Aorta (tissue), 5 donors: Measurements from ENCODE around the gene PLB1. TPM values are rescaled to one million over a fixed set of nuclear protein-coding genes. Genes with fewer than 3 reads are reported as not detected.

Source experiments
- ATAC-seq: fragments of 200-7000 bp; cut with Tn5 transposase; one replicate; pipeline ENCODE4 v1.9.1; 2022; ENCODE audit warnings: moderate library complexity; ENCODE audit not compliant: low FRiP score
- DNase-seq, 2 donors: peaks; one replicate each; pipeline ENCODE4 v3.0.0-alpha.2; 2020
- H3K27ac ChIP-seq, 2 donors: one replicate each; pipeline ENCODE4 v1.5.1; 2013; ENCODE audit warnings: low read length in 2 of 2, mild to moderate bottlenecking in 2 of 2, moderate library complexity in 2 of 2, control low read depth in 1 of 2, inconsistent platforms in 1 of 2, low read depth in 1 of 2
- H3K27me3 ChIP-seq, 2 donors: one replicate each; pipeline ENCODE4 v1.6.1; 2013; ENCODE audit warnings: control low read depth in 1 of 2, low read length in 1 of 2, mild to moderate bottlenecking in 1 of 2, moderate library complexity in 1 of 2; ENCODE audit not compliant: insufficient read depth in 2 of 2, control insufficient read depth in 1 of 2
- H3K36me3 ChIP-seq, 2 donors: one replicate each; pipeline ENCODE4 v1.6.1; 2013; ENCODE audit warnings: control low read depth in 1 of 2, low read length in 1 of 2, mild to moderate bottlenecking in 1 of 2; ENCODE audit not compliant: insufficient read depth in 2 of 2, control insufficient read depth in 1 of 2
- H3K4me1 ChIP-seq, 2 donors: one replicate each; pipeline ENCODE4 v1.6.1; 2013; ENCODE audit warnings: low read length in 2 of 2, control low read depth in 1 of 2, mild to moderate bottlenecking in 1 of 2, moderate library complexity in 1 of 2; ENCODE audit not compliant: insufficient read depth in 2 of 2, control insufficient read depth in 1 of 2
- H3K4me3 ChIP-seq, 2 donors: one replicate each; pipeline ENCODE4 v1.5.1; 2013; ENCODE audit warnings: low read length in 2 of 2, control low read depth in 1 of 2, mild to moderate bottlenecking in 1 of 2
- H3K9me3 ChIP-seq: one replicate; pipeline ENCODE4 v1.6.1; 2013; ENCODE audit warnings: mild to moderate bottlenecking, low read length; ENCODE audit not compliant: control insufficient read depth
- WGBS, 2 donors: extraction: QIAGEN DNeasy Blood & Tissue Kit; methylation state at CpG; one replicate each; pipeline ENCODE4 v1.1.7; 2013; 5-methylcytosine and 5-hydroxymethylcytosine counted together
- intact Hi-C, 2 donors: fragments of 100-400 bp; cut with DNase I; formaldehyde crosslinking; loops; one replicate each; pipeline versions ENCODE4 v1.14.2 to v1.15.0; 2022
- polyA plus RNA-seq, 2 donors: library from polyadenylated mRNA; stranded (reverse); fragments of 200-250 nt; gene quantifications; one replicate each; pipeline ENCODE4 v1.2.3, GENCODE V29; 2013
- total RNA-seq, 2 donors: library from RNA; stranded (reverse); fragmentation: NEBNext Ultra II Directional; extraction: Animal tissue kit (Norgen Biotek cat#: 25700); gene quantifications; one replicate each; pipeline ENCODE4 v1.2.1, GENCODE V29; 2021
- donor health status: healthy with polysubstance abuse.
- donor health status: Bipolar disorder and iron deficiency.
- donor health status: DM: no; HTN: no; CAD: no.
- donor health status: DM: no; HTN: no; CAD: no.
- donor health status: DM: yes; HTN: yes; CAD: no.

PLB1 gene
- total and polyA plus RNA-seq, 4 donors, result 4.9 to 16.3 (median 7.1) TPM

DNA sequence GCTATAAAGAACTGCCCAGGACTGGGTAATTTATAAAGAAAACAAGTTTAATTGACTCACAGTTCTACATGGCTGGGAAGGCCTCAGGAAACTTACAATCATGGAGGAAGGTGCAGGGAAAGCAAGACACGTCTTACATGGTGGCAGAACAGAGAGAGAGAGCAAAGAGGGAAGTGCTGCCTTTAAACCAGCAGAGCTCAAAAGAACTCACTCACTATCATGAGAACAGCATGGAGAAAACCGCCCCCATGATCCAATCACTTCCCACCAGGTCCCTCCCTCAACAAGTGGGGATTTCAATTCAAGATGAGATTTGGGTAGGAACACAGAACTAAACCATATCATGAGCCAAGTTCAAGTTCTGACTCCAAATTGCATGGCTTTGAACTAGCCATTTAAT, 193.0 kb downstream of the PLB1 start:
- WGBS, 2 donors, result 92 to 97% methylated on average over 2 of the region's 2 CpGs
- Histone ChIP-seq H3K9me3 (no peaks in the 10 kb centered on the region), H3K4me1 (peaks cover 0 to 3% of the 10 kb centered on the region in 2 donors), H3K4me3 (no peak overlapping the region), H3K27ac (no peak overlapping the region), H3K27me3 (no peaks in the 10 kb centered on the region), H3K36me3 (no peaks in the 10 kb centered on the region)
- DNase-seq (no peak), ATAC-seq (no peak)
- intact Hi-C loops, result no loop called here

DNA sequence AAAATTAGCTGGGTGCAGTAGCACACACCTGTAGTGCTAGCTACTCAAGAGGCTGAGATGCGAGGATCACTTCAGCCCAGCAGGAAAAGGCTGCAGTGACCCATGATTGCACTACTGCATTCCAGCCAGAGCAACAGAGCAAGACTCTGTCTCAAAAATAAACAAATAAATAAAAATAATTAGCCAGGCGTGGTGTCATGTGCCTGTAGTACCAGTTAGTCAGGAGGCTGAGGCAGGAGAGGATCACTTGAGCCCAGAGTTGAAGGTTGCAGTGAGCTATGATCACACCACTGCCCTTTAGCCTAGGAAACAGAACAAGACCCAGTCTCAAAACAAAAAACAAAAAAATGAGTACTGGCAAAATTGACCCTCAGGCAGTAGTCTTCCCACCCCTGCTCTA, 193.9 kb downstream of the PLB1 start:
- DNase-seq (no peak), ATAC-seq (no peak)
- no peaks in the 10 kb centered on the region for H3K9me3 ChIP-seq
- 98% methylated on average over 2 of the region's 2 CpGs for WGBS, 2 donors
- no peaks in the 10 kb centered on the region for H3K36me3 ChIP-seq
- H3K27me3 ChIP-seq, result no peaks in the 10 kb centered on the region
- peaks cover 0 to 3% of the 10 kb centered on the region in 2 donors for H3K4me1 ChIP-seq
- H3K4me3 ChIP-seq, result no peak overlapping the region
- no peak overlapping the region for H3K27ac ChIP-seq
- intact Hi-C loops, result no loop called here

DNA sequence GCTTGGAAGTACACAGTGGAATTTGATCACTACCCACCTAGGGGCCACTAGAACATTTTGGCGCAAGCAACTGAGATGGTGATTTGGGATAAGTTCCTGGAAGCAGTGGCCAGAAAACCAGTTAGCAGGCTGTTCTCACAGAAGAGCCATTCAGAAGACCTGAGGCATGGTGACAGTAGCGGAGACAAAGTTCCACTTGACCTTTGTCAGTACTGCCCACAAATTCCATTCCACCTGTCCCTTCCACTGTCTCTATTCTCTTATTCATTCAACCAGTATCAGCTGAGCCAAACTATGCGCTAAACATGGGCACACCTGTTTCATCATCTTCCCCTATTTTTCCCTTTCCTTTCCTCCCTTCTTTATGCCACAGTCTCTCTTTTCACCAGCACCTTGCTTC, 196.6 kb downstream of the PLB1 start:
- intact Hi-C loops, result no loop called here
- ATAC-seq, result no peak

DNA sequence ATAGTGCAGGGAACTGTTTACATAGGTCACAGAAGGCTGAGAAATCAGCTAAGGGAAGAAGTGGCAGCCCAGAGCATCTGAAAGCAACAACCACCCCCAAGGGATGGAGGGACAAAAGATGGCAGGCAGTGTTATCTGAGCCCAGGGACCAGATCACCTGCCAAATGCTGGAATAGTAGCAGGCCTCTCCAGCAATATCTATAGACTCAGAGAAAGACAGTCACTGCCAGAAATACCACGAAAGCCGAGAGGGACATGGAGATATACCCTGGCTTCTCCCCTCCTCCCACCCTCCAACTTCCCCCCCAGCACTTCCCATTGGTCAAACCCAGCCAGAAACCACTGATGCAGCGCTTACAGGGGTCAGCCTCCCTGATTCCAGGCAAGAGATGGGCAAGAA, 197.4 kb downstream of the PLB1 start:
- intact Hi-C loops, result no loop called here
- no peak overlapping the region for H3K4me3 ChIP-seq
- WGBS, 2 donors, result 98 to 100% methylated on average over 3 of the region's 3 CpGs
- no peak for ATAC-seq
- H3K36me3 ChIP-seq, result no peaks in the 10 kb centered on the region
- no peaks in the 10 kb centered on the region for H3K27me3 ChIP-seq
- no peak overlapping the region for H3K27ac ChIP-seq
- no peaks in the 10 kb centered on the region for H3K4me1 ChIP-seq
- no peaks in the 10 kb centered on the region for H3K9me3 ChIP-seq
- no peak for DNase-seq

More for the DNA sequence above, 196.6 kb downstream of the PLB1 start:
- no peak for DNase-seq
- 98 to 100% methylated on average over 3 of the region's 3 CpGs for WGBS, 2 donors
- Histone ChIP-seq H3K27me3 (no peaks in the 10 kb centered on the region), H3K36me3 (no peaks in the 10 kb centered on the region), H3K27ac (no peak overlapping the region), H3K4me1 (peaks cover 0 to 2% of the 10 kb centered on the region in 2 donors), H3K4me3 (no peak overlapping the region), H3K9me3 (no peaks in the 10 kb centered on the region)

Other genes with a start within 250 kb of the PLB1 start
- 100 to 1,000 TPM; 184 to 260 TPM for gene FOSL2, start 103.2 kb upstream of the PLB1 start, total RNA-seq
- 10 to 100 TPM; 20.0 to 33.2 TPM for gene FOSL2, start 103.2 kb upstream of the PLB1 start, polyA plus RNA-seq